ENCODE data around the gene PAK4. TPM values are rescaled to one million over a fixed set of nuclear protein-coding genes. Genes with fewer than 3 reads are reported as not detected.

The PAK4 gene
- total and polyA plus RNA-seq, 2 of the 13 experiments (the other 11 are each of a cell fraction or from before 2014, with no cell fraction given), result 9.5 to 17.8 TPM

DNA sequence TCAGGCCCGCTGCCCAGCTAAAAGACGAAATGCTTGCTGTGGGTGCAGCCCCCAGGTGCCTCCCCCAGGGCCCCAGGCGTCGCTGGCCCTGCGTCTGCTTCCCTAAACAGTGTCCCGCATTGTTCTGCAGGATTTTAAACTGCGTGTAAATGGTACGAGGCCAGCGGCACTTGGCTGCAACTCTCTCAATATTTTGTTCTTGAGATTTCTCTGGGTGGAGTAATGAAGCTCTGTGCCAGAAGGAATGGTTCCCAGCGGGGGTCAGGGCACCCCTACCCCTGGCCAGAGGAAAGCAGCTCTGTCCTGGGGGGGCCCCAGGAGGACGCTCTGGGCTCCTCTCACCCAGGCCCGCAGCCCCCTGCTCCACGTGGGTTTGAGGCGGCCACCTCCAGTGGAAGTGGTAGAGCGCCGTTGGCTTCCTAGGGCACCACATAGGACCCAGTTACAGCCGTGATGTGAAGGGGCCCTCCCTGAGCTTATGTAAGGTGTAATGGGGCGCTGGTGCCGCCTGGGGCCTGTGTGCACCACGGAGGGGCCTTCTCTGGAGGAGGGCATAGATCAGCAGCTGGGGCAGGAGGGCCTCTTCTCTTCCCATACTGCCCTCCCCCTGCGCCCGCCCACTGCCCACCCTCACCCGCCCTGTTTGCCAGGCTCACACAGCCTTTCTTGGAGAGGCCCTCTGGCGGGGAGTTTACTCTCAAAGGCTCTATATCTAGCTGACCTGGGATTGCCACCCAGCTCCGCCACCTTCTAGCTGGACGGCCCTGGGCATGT, 19.8 kb downstream of the PAK4 start (continued):
- TF ChIP-seq, protein P1, sequence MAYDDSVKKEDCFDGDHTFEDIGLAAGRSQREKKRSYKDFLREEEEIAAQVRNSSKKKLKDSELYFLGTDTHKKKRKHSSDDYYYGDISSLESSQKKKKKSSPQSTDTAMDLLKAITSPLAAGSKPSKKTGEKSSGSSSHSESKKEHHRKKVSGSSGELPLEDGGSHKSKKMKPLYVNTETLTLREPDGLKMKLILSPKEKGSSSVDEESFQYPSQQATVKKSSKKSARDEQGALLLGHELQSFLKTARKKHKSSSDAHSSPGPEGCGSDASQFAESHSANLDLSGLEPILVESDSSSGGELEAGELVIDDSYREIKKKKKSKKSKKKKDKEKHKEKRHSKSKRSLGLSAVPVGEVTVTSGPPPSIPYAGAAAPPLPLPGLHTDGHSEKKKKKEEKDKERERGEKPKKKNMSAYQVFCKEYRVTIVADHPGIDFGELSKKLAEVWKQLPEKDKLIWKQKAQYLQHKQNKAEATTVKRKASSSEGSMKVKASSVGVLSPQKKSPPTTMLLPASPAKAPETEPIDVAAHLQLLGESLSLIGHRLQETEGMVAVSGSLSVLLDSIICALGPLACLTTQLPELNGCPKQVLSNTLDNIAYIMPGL (CRISPR knock-in tag; IDR thresholded peaks at IDR 0.05; ENCODE audit: borderline replicate concordance in 1 of 2, low read depth in 1 of 2), result peak in 1 of 2 experiments; percentile 57; a peak in 2 of 4 replicates
- TF ChIP-seq HMG20B (CRISPR knock-in tag; conservative IDR thresholded peaks at IDR 0.05) (no peak), ZFY (CRISPR knock-in tag; IDR thresholded peaks at IDR 0.05) (peak; percentile 75), ZNF530 (CRISPR knock-in tag; IDR thresholded peaks at IDR 0.05; ENCODE audit: low read depth) (no peak), ZFP62 (CRISPR knock-in tag; IDR thresholded peaks at IDR 0.05) (no peak), ATF7 (IDR thresholded peaks at IDR 0.05) (no peak), ATF7 (CRISPR knock-in tag; IDR thresholded peaks at IDR 0.05) (0 out of 2 replicates have a peak, but pooled peaks have one; percentile 6), JARID2 (CRISPR knock-in tag; IDR thresholded peaks at IDR 0.05; ENCODE audit: insufficient replicate concordance) (no peak), AGO1 (IDR thresholded peaks at IDR 0.05; ENCODE audit: low read depth, low read length, poor library complexity, severe bottlenecking) (no peak), ZNF232 (CRISPR knock-in tag; IDR thresholded peaks at IDR 0.05; ENCODE audit: borderline replicate concordance) (no peak), ZNF280D (CRISPR knock-in tag; IDR thresholded peaks at IDR 0.05) (no peak), ZNF207 (IDR thresholded peaks at IDR 0.05; ENCODE audit: borderline replicate concordance) (no peak), ATF2 (CRISPR knock-in tag; IDR thresholded peaks at IDR 0.05) (peak; percentile 39; the same call in 1 of the 2 replicates), ZNF543 (CRISPR knock-in tag; IDR thresholded peaks at IDR 0.05) (no peak), ZFYVE20 (CRISPR knock-in tag; IDR thresholded peaks at IDR 0.05; ENCODE audit: borderline replicate concordance, low read depth) (no peak), JUN (CRISPR knock-in tag; IDR thresholded peaks at IDR 0.05) (no peak)
- TF ChIP-seq, protein P2, sequence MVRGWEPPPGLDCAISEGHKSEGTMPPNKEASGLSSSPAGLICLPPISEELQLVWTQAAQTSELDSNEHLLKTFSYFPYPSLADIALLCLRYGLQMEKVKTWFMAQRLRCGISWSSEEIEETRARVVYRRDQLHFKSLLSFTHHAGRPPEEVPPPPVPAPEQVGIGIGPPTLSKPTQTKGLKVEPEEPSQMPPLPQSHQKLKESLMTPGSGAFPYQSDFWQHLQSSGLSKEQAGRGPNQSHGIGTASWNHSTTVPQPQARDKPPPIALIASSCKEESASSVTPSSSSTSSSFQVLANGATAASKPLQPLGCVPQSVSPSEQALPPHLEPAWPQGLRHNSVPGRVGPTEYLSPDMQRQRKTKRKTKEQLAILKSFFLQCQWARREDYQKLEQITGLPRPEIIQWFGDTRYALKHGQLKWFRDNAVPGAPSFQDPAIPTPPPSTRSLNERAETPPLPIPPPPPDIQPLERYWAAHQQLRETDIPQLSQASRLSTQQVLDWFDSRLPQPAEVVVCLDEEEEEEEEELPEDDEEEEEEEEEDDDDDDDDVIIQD (CRISPR knock-in tag; IDR thresholded peaks at IDR 0.05; ENCODE audit: low read depth), result no peak

All from HepG2 (cell line).